B cell (primary cell): ENCODE results near the gene NUP58.

Experiments used
- CTCF ChIP-seq: fragments of 200-600 bp; IDR thresholded peaks from one replicate; pipeline ENCODE4 v1.8.0; 2022; ENCODE audit warnings: antibody characterized with exemption, mild to moderate bottlenecking
- EZH2 ChIP-seq: IDR thresholded peaks from 2 replicates; pipeline ENCODE4 v1.6.1; 2012; ENCODE audit warnings: borderline replicate concordance, low read depth, mild to moderate bottlenecking, moderate library complexity, low read length; ENCODE audit not compliant: insufficient read depth, poor library complexity, severe bottlenecking

GRCh38 chr13:25380741-25381324 lies 79.4 kb downstream of the NUP58 start:
- TF ChIP-seq EZH2 = no peak
- no peak for TF ChIP-seq CTCF
